OCI-LY1 (cell line): ENCODE results near the gene SDR39U1.

ENCODE experiments used
- H2AFZ ChIP-seq: fragments of 200-600 bp; sonication (generic), shearing (Covaris generic); 2 replicates; pipeline ENCODE4 v1.6.0; 2014; ENCODE audit warnings: antibody characterized with exemption, mild to moderate bottlenecking, low read length
- H3F3A ChIP-seq: fragments of 200-600 bp; sonication (generic), shearing (Covaris generic); 2 replicates; pipeline ENCODE4 v1.6.0; 2014; ENCODE audit warnings: mild to moderate bottlenecking, antibody characterized with exemption, low read length, moderate library complexity; ENCODE audit not compliant: insufficient read depth
- H3K27ac ChIP-seq: fragments of 200-600 bp; sonication (generic); 2 replicates; pipeline ENCODE4 v1.5.1; 2014; ENCODE audit warnings: low read length, mixed run types, mild to moderate bottlenecking, low read depth; ENCODE audit not compliant: poor library complexity, severe bottlenecking
- H3K27me3 ChIP-seq: fragments of 200-600 bp; sonication (generic); 2 replicates; pipeline ENCODE4 v1.6.0; 2014; ENCODE audit warnings: antibody characterized with exemption, mild to moderate bottlenecking, low read length, moderate library complexity; ENCODE audit not compliant: insufficient read depth
- H3K36me3 ChIP-seq: fragments of 200-600 bp; sonication (generic); 2 replicates; pipeline ENCODE4 v1.6.1; 2014; ENCODE audit warnings: mild to moderate bottlenecking, antibody characterized with exemption, low read length, moderate library complexity, mixed read lengths; ENCODE audit not compliant: insufficient read depth
- H3K4me1 ChIP-seq: fragments of 200-600 bp; sonication (generic); 2 replicates; pipeline ENCODE4 v1.5.1; 2014; ENCODE audit warnings: mild to moderate bottlenecking, low read length, moderate library complexity; ENCODE audit not compliant: insufficient read depth, severe bottlenecking
- H3K4me2 ChIP-seq: fragments of 200-600 bp; sonication (generic), shearing (Covaris generic); 2 replicates; pipeline ENCODE4 v1.6.1; 2014; ENCODE audit warnings: low read length
- H3K4me3 ChIP-seq: fragments of 200-600 bp; sonication (generic); 2 replicates; pipeline ENCODE4 v1.5.1; 2014; ENCODE audit warnings: low read length, low read depth, mild to moderate bottlenecking, mixed read lengths; ENCODE audit not compliant: poor library complexity, severe bottlenecking
- H3K79me2 ChIP-seq: fragments of 200-600 bp; shearing (Covaris generic); 2 replicates; pipeline ENCODE4 v1.6.1; 2016; ENCODE audit warnings: mixed run types, low read length, mixed read lengths; ENCODE audit not compliant: insufficient read depth
- H3K9ac ChIP-seq: fragments of 200-600 bp; sonication (generic), shearing (Covaris generic); 2 replicates; pipeline ENCODE4 v1.6.1; 2014; ENCODE audit warnings: mild to moderate bottlenecking, low read length, mixed read lengths
- H3K9me2 ChIP-seq: fragments of 200-600 bp; sonication (generic), shearing (Covaris generic); 2 replicates; pipeline ENCODE4 v1.6.1; 2014; ENCODE audit warnings: low read depth, mild to moderate bottlenecking, low read length, mixed read lengths
- H3K9me3 ChIP-seq: fragments of 200-600 bp; shearing (Covaris generic); 2 replicates; pipeline ENCODE4 v1.6.1; 2014; ENCODE audit warnings: low read length, mixed read lengths
- H4K20me1 ChIP-seq: fragments of 200-600 bp; sonication (generic), shearing (Covaris generic); 2 replicates; pipeline ENCODE4 v1.6.0; 2016; ENCODE audit warnings: mild to moderate bottlenecking, low read length; ENCODE audit not compliant: insufficient read depth
- CTCF ChIP-seq: fragments of 200-600 bp; sonication (generic), shearing (Covaris generic); IDR thresholded peaks from 2 replicates; pipeline ENCODE4 v1.5.1; 2017; ENCODE audit warnings: mild to moderate bottlenecking, antibody characterized with exemption, low read length, moderate library complexity, mixed read lengths
- EZH2 ChIP-seq: fragments of 200-600 bp; sonication (generic), shearing (Covaris generic); IDR thresholded peaks from 2 replicates; pipeline ENCODE4 v1.8.0; 2017; ENCODE audit warnings: borderline replicate concordance, mixed run types, mild to moderate bottlenecking, antibody characterized with exemption, low read length, moderate library complexity, mixed read lengths

Gene SDR39U1

GRCh38 chr14:24463017-24463883 lies 20.7 kb upstream of the SDR39U1 start:
- H3K4me2 ChIP-seq = peak overlapping the region; percentile 36
- H3K9me2 ChIP-seq = no peaks in the 10 kb centered on the region
- H2AFZ ChIP-seq = no peak overlapping the region
- no peaks in the 10 kb centered on the region for H3K27me3 ChIP-seq
- H3K9ac ChIP-seq = peak overlapping the region; percentile 16; the same call in 1 of the 2 replicates
- no peaks in the 10 kb centered on the region for H3F3A ChIP-seq
- H3K9me3 ChIP-seq = no peaks in the 10 kb centered on the region
- H3K79me2 ChIP-seq = no peaks in the 10 kb centered on the region
- H3K4me1 ChIP-seq = peaks cover 30% of the 10 kb centered on the region
- H4K20me1 ChIP-seq = no peaks in the 10 kb centered on the region
- no peaks in the 10 kb centered on the region for H3K36me3 ChIP-seq
- peak overlapping the region; percentile 92 for H3K27ac ChIP-seq
- H3K4me3 ChIP-seq = no peak overlapping the region
- no peak for TF ChIP-seq EZH2
- no peak for TF ChIP-seq CTCF

- H3K4me3 ChIP-seq = no peak overlapping the region
- no peaks in the 10 kb centered on the region for H3K79me2 ChIP-seq
- H3K4me1 ChIP-seq = peaks cover 30% of the 10 kb centered on the region
- H3K36me3 ChIP-seq = no peaks in the 10 kb centered on the region
- H3K9me2 ChIP-seq = no peaks in the 10 kb centered on the region
- H3K9ac ChIP-seq = no peak overlapping the region
- no peak overlapping the region for H3K27ac ChIP-seq
- no peak overlapping the region for H3K4me2 ChIP-seq
- no peaks in the 10 kb centered on the region for H4K20me1 ChIP-seq
- TF ChIP-seq CTCF = no peak
- TF ChIP-seq EZH2 = no peak
- H2AFZ ChIP-seq = no peak overlapping the region
- H3F3A ChIP-seq = no peaks in the 10 kb centered on the region
- H3K9me3 ChIP-seq = no peaks in the 10 kb centered on the region
- no peaks in the 10 kb centered on the region for H3K27me3 ChIP-seq
These were observed 18.8 kb upstream of the SDR39U1 start for GRCh38 chr14:24461336-24461735.

- Histone ChIP-seq H3K9me2 (no peaks in the 10 kb centered on the region), H3K4me2 (no peak overlapping the region), H3K9ac (no peak overlapping the region), H3K27ac (no peak overlapping the region), H3K4me3 (no peak overlapping the region), H3F3A (no peaks in the 10 kb centered on the region), H3K27me3 (no peaks in the 10 kb centered on the region), H3K36me3 (0 out of 2 replicates have a peak, but pooled peaks cover 4% of the 10 kb centered on the region), H2AFZ (no peak overlapping the region), H3K9me3 (no peaks in the 10 kb centered on the region), H4K20me1 (no peaks in the 10 kb centered on the region), H3K4me1 (peaks cover 18% of the 10 kb centered on the region), H3K79me2 (no peaks in the 10 kb centered on the region)
- TF ChIP-seq CTCF (no peak), EZH2 (no peak)
These were observed 16.8 kb upstream of the SDR39U1 start for GRCh38 chr14:24459331-24459730.
